H9 (cell line): ENCODE measurements around the gene CHRNB4. TPM values are rescaled to one million over a fixed set of nuclear protein-coding genes. Genes with fewer than 3 reads are reported as not detected.

ENCODE experiments used
- DNase-seq: peaks from one replicate; pipeline ENCODE4 v3.0.0-alpha.2; 2017
- H2AFZ ChIP-seq: one replicate; pipeline ENCODE4 v1.6.1; 2013; ENCODE audit warnings: mild to moderate bottlenecking, low read length, control low read depth, moderate library complexity
- H2AK5ac ChIP-seq: 2 replicates; pipeline ENCODE4 v1.6.1; 2013; ENCODE audit warnings: low read length, control low read depth, mixed read lengths; ENCODE audit not compliant: insufficient read length
- H2BK120ac ChIP-seq: one replicate; pipeline ENCODE4 v1.6.1; 2013; ENCODE audit warnings: low read depth, mild to moderate bottlenecking, low read length, control low read depth, inconsistent platforms; ENCODE audit not compliant: poor library complexity, severe bottlenecking
- H2BK12ac ChIP-seq: 2 replicates; pipeline ENCODE4 v1.6.1; 2013; ENCODE audit warnings: low read length, control low read depth, mixed read lengths, low read depth; ENCODE audit not compliant: insufficient read length
- H2BK15ac ChIP-seq: 2 replicates; pipeline ENCODE4 v1.6.1; 2013; ENCODE audit warnings: low read depth, low read length, control low read depth
- H2BK20ac ChIP-seq: one replicate; pipeline ENCODE4 v1.6.1; 2013; ENCODE audit warnings: low read depth, mild to moderate bottlenecking, low read length, control low read depth, inconsistent platforms; ENCODE audit not compliant: poor library complexity, severe bottlenecking
- H2BK5ac ChIP-seq: 2 replicates; pipeline ENCODE4 v1.6.1; 2013; ENCODE audit warnings: low read length, control low read depth, mixed read lengths; ENCODE audit not compliant: insufficient read length
- H3K14ac ChIP-seq: 2 replicates; pipeline ENCODE4 v1.6.1; 2013; ENCODE audit warnings: low read length, control low read depth; ENCODE audit not compliant: insufficient read depth
- H3K18ac ChIP-seq: 2 replicates; pipeline ENCODE4 v1.6.1; 2013; ENCODE audit warnings: low read depth, mild to moderate bottlenecking, mixed read lengths, low read length, control low read depth; ENCODE audit not compliant: insufficient read length
- H3K23ac ChIP-seq: 2 replicates; pipeline ENCODE4 v1.6.1; 2013; ENCODE audit warnings: low read length, control low read depth, mixed read lengths, low read depth; ENCODE audit not compliant: insufficient read length
- H3K23me2 ChIP-seq: 2 replicates; pipeline ENCODE4 v1.6.1; 2013; ENCODE audit warnings: low read depth, mild to moderate bottlenecking, mixed read lengths, low read length, control low read depth; ENCODE audit not compliant: insufficient read length, poor library complexity, severe bottlenecking
- H3K27ac ChIP-seq: 2 replicates; pipeline ENCODE4 v1.5.1; 2013; ENCODE audit warnings: low read length, control low read depth, mixed read lengths, low read depth; ENCODE audit not compliant: insufficient read length
- H3K27me3 ChIP-seq: 2 replicates; pipeline ENCODE4 v1.6.1; 2013; ENCODE audit warnings: low read length, control low read depth, inconsistent platforms; ENCODE audit not compliant: insufficient read depth
- H3K4ac ChIP-seq: 2 replicates; pipeline ENCODE4 v1.6.1; 2013; ENCODE audit warnings: low read depth, mild to moderate bottlenecking, control low read depth, inconsistent platforms, low read length, moderate library complexity
- H3K4me1 ChIP-seq: 2 replicates; pipeline ENCODE4 v1.6.1; 2013; ENCODE audit warnings: low read length, control low read depth, inconsistent platforms; ENCODE audit not compliant: insufficient read depth
- H3K4me2 ChIP-seq: 2 replicates; pipeline ENCODE4 v1.6.1; 2013; ENCODE audit warnings: low read length, control low read depth, mixed read lengths; ENCODE audit not compliant: insufficient read length, insufficient read depth
- H3K56ac ChIP-seq: 2 replicates; pipeline ENCODE4 v1.6.1; 2013; ENCODE audit warnings: low read depth, mild to moderate bottlenecking, mixed read lengths, low read length, control low read depth; ENCODE audit not compliant: insufficient read length
- H3K79me1 ChIP-seq: 2 replicates; pipeline ENCODE4 v1.6.1; 2013; ENCODE audit warnings: low read depth, mild to moderate bottlenecking, moderate library complexity, low read length, control low read depth, inconsistent platforms; ENCODE audit not compliant: insufficient read depth, poor library complexity, severe bottlenecking
- H3K79me2 ChIP-seq: 2 replicates; pipeline ENCODE4 v1.6.1; 2013; ENCODE audit warnings: low read length, control low read depth, inconsistent platforms; ENCODE audit not compliant: insufficient read depth
- H3K9ac ChIP-seq: 2 replicates; pipeline ENCODE4 v1.6.1; 2013; ENCODE audit warnings: low read length, control low read depth, mixed read lengths; ENCODE audit not compliant: insufficient read length; ENCODE audit errors: extremely low read depth
- H3K9me3 ChIP-seq: one replicate; pipeline ENCODE4 v1.6.1; 2013; ENCODE audit warnings: low read depth, low read length, inconsistent platforms; ENCODE audit not compliant: control insufficient read depth
- H3T11ph ChIP-seq: one replicate; pipeline ENCODE4 v1.6.1; 2013; ENCODE audit warnings: mild to moderate bottlenecking, low read length, control low read depth, inconsistent platforms
- H4K20me1 ChIP-seq: one replicate; pipeline ENCODE4 v1.6.1; 2013; ENCODE audit not compliant: control insufficient read depth, insufficient read length, insufficient read depth
- H4K5ac ChIP-seq: 2 replicates; pipeline ENCODE4 v1.6.1; 2013; ENCODE audit warnings: low read depth, mild to moderate bottlenecking, mixed read lengths, low read length, control low read depth; ENCODE audit not compliant: insufficient read length
- H4K8ac ChIP-seq: replicated peaks from 2 replicates; pipeline ENCODE4 v1.6.1; 2013; ENCODE audit warnings: low read length, control low read depth, mixed read lengths, low read depth; ENCODE audit not compliant: insufficient read length
- H4K91ac ChIP-seq: 2 replicates; pipeline ENCODE4 v1.6.1; 2013; ENCODE audit warnings: low read depth, mild to moderate bottlenecking, moderate library complexity, mixed read lengths, low read length, control low read depth; ENCODE audit not compliant: insufficient read length
- H3K27ac Mint-ChIP-seq, 3 experiments: 2 replicates in 2 of 3; 3 replicates in 1 of 3; pipeline ENCODE4 v1.8.0; 2020 to 2021; ENCODE audit warnings: mixed read lengths in 3 of 3, mild to moderate bottlenecking in 1 of 3, moderate library complexity in 1 of 3
- H3K27me3 Mint-ChIP-seq: 2 replicates; pipeline ENCODE4 v1.8.0; 2021; ENCODE audit warnings: low read depth, mild to moderate bottlenecking, moderate library complexity, mixed read lengths
- H3K36me3 Mint-ChIP-seq, 3 experiments: 2 replicates in 2 of 3; 3 replicates in 1 of 3; pipeline ENCODE4 v1.8.0; 2020 to 2021; ENCODE audit warnings: low read depth in 3 of 3, mixed read lengths in 3 of 3; ENCODE audit not compliant: insufficient read depth in 1 of 3
- H3K4me1 Mint-ChIP-seq, 2 experiments: 2 replicates each; pipeline ENCODE4 v1.8.0; 2020; ENCODE audit warnings: mixed read lengths in 2 of 2
- H3K4me3 Mint-ChIP-seq, 2 experiments: 2 replicates in 1 of 2; 3 replicates in 1 of 2; pipeline ENCODE4 v1.8.0; 2020 to 2021; ENCODE audit warnings: mild to moderate bottlenecking in 2 of 2, mixed read lengths in 2 of 2, moderate library complexity in 1 of 2
- H3K9me3 Mint-ChIP-seq, 2 experiments: 2 replicates in 1 of 2; 3 replicates in 1 of 2; pipeline ENCODE4 v1.8.0; 2020; ENCODE audit warnings: mild to moderate bottlenecking in 2 of 2, mixed read lengths in 2 of 2, moderate library complexity in 1 of 2
- WGBS: extraction: QIAGEN DNeasy Blood & Tissue Kit; methylation state at CpG from one replicate; pipeline ENCODE4 v1.1.7; 2013; ENCODE audit warnings: missing lambda C conversion rate, low lambda C conversion rate, mixed read lengths; ENCODE audit not compliant: insufficient read length; ENCODE audit errors: extremely low coverage; 5-methylcytosine and 5-hydroxymethylcytosine counted together
- total RNA-seq: library from RNA; stranded (reverse); gene quantifications from 2 replicates; pipeline ENCODE4 v1.2.1, GENCODE V29; 2021
- TF ChIP-seq, protein P1 (sequence below): fragments of 200-600 bp; sonication (generic); conservative IDR thresholded peaks from 3 replicates; pipeline ENCODE4 v1.8.0; 2021; ENCODE audit warnings: antibody characterized with exemption, mild to moderate bottlenecking

CHRNB4 gene
- total RNA-seq, 1 experiment from 2014 or later = 1.9 TPM

GRCh38 chr15:78645009-78645408, 4.0 kb upstream of the CHRNB4 start:
- Histone ChIP-seq H3K79me1 (no peaks in the 10 kb centered on the region), H2BK12ac (no peak overlapping the region), H3K4me2 (no peak overlapping the region), H3T11ph (no peak overlapping the region), H2AK5ac (no peak overlapping the region), H2BK20ac (no peak overlapping the region), H3K18ac (no peak overlapping the region), H3K27me3 (no peaks in the 10 kb centered on the region; the same call in 1 of the 2 replicates), H4K91ac (no peak overlapping the region), H2AFZ (no peak overlapping the region), H3K23me2 (peaks cover 4% of the 10 kb centered on the region), H3K56ac (no peak overlapping the region), H3K4me1 (no peaks in the 10 kb centered on the region), H3K27ac (no peak overlapping the region), H4K8ac (no peak overlapping the region), H3K23ac (no peak overlapping the region), H3K4ac (no peak overlapping the region), H4K5ac (no peak overlapping the region), H2BK120ac (no peak overlapping the region), H3K14ac (no peak overlapping the region), H4K20me1 (no peaks in the 10 kb centered on the region), H3K9ac (no peak overlapping the region), H3K79me2 (no peaks in the 10 kb centered on the region), H3K9me3 (no peaks in the 10 kb centered on the region), H2BK5ac (no peak overlapping the region), H2BK15ac (no peak overlapping the region)
- H3K4me3 Mint-ChIP-seq = no peak overlapping the region
- H3K27ac Mint-ChIP-seq = no peak overlapping the region
- no peak for DNase-seq
- TF ChIP-seq, protein P1, sequence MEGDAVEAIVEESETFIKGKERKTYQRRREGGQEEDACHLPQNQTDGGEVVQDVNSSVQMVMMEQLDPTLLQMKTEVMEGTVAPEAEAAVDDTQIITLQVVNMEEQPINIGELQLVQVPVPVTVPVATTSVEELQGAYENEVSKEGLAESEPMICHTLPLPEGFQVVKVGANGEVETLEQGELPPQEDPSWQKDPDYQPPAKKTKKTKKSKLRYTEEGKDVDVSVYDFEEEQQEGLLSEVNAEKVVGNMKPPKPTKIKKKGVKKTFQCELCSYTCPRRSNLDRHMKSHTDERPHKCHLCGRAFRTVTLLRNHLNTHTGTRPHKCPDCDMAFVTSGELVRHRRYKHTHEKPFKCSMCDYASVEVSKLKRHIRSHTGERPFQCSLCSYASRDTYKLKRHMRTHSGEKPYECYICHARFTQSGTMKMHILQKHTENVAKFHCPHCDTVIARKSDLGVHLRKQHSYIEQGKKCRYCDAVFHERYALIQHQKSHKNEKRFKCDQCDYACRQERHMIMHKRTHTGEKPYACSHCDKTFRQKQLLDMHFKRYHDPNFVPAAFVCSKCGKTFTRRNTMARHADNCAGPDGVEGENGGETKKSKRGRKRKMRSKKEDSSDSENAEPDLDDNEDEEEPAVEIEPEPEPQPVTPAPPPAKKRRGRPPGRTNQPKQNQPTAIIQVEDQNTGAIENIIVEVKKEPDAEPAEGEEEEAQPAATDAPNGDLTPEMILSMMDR = no peak
- peaks cover 9 to 16% of the 10 kb centered on the region in 2 experiments for H3K4me1 Mint-ChIP-seq
- no peaks in the 10 kb centered on the region; a peak in 2 of 5 replicates for H3K9me3 Mint-ChIP-seq
- peaks cover 16% of the 10 kb centered on the region for H3K27me3 Mint-ChIP-seq
- no peaks in the 10 kb centered on the region; a peak in 1 of 7 replicates for H3K36me3 Mint-ChIP-seq
- no CpG with 5 or more reads among the region's 4 CpGs for WGBS
